Amygdala (tissue), 56 donors: ENCODE measurements around the gene DPH7.
"Not testable (repeated sequence)": the region's sequence is repeated elsewhere in the genome, so short reads cannot be mapped to it uniquely, and the experiment has no call there.

Experiments
- DNase-seq, 56 donors: peaks; one replicate each; lab custom pipeline; 2025; lab: John Stamatoyannopoulos, UW

The DPH7 gene

DNA sequence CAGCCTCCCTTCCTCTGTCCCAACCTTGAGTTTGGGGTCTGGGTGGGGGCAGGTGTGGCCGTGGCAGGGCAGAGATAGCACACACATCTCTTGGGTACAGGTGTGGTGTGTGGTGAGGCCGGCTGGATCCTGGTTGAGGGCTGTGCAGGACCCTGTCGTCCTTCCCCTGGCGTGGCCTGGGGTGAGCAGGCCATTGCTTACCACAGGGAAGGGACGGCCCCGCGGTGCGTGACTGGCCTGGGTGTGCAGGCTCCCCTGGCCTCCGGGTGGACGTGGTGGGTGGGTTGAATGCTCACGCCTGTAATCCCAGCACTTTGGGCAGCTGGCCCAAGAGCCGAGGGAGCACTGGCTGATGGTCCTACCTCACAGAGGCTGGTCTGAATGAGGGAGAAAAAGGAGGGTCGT is 28.0 kb upstream of the DPH7 start:
- DNase-seq = no peak

DNA sequence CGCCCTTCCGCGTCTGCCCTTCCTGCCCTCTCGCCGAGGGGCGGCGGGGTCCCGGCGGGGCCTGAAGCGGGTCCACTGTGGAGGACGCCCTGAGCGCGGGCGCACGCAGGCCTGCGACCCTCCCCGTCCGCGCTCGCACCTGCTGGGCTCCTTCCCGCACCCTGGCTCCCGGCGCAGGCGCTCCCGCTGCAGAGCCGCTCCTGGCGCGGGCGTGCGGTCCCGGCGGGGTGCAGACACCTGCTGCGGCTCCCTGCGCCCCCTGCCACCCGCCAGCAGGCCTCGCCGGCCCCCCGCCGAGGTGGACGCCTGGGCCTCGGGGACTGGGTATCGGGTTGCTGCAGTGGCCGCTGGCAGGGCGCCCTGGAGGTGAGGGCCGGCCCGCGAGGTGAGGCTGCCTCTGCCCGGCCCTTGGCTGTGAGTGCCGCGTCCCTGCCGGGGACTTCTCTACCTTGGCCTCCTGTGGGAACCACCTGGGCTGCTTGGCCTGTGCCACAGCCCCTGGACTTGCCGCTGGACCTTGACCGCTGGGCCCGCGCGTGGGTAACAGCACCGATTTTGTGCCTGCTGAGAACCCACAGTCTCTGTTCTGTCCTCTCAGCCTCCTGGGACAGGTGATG is 27.4 kb upstream of the DPH7 start:
- DNase-seq = no peak

DNA sequence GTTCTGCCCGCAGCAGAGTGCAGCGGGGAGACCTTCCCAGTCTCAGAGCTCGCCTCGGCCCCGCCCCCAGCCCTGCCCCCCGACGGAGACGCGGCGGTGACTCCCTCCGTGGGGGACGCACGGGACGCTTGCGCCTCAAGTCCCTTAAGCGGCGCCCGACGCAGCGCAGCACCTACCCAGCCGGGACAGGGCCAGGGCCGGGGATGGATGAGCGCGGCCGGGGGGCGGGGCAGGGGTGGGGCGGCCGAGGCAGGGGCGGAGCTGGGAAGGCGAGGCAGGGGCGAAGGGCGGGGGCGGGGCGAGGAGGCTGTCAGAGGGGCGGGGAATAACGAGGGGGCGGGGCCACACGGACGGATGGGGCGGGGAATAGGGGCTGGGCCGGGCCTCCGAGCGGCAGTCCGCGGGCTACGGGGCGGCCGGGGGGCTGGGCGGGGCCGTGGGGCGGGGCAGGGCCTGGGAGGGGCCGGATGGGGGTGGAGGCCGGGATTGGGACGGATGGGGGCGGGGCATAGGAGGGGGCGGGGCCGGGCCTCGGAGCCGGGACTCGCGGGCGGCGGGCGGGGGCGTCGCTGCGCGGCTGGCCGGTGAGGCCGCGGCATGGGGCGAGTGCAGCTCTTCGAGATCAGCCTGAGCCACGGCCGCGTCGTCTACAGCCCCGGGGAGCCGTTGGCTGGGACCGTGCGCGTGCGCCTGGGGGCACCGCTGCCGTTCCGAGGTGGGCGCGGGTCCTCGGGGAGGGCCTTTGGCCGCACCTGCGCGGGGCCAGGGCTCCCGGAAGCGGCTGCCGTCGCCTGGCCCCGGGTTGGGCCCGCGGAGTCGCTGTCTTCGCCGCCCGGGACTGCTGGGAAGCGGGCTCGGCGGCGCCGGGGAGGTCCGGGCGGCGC is 26.6 kb upstream of the DPH7 start, which contains the start of gene ARRDC1:
Gene ARRDC1, plus strand, starts transcription at position 566 of the 884 bp plus-strand sequence. Its CDS starts 32 bp downstream, at position 598.
- peak in 55 of 56 donors; percentile 55 to 96 (median 90) for DNase-seq

DNA sequence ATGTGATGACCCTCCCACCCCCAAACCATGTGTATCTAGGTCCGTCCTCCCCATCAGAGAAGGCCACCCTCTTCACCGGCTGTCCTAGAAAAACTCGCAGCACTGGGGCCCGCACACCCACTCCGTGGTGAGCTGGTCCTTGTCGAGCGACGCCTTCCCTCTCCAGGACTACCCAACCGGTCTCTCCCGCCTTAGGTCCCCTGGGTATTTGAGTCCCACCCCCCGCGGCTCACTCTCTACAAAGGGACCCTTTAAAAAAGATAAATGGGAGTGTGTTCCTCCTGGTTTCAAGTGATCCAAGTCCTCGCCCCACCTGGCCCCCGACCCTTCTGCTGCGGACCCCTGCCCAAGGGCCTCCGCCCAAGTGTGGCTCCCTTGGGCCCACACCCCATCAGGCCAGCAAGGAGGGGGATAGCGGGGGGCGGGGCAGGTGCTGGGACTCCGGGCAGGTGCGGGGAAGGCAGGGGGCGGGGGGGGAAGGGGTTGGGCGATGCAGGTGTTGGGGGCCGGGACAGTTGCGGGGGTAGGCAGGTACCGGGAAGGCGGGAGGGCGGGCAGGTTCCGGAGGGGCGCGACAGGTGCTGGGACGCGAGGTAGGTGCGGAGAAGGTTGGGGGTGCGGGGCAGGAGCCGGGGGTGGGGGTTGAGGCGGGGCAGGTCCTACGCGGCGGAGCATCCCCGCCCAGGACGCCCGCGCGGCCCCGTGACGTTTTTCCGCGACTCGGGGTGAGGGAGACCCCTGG is 25.8 kb upstream of the DPH7 start:
- DNase-seq = no peak

DNA sequence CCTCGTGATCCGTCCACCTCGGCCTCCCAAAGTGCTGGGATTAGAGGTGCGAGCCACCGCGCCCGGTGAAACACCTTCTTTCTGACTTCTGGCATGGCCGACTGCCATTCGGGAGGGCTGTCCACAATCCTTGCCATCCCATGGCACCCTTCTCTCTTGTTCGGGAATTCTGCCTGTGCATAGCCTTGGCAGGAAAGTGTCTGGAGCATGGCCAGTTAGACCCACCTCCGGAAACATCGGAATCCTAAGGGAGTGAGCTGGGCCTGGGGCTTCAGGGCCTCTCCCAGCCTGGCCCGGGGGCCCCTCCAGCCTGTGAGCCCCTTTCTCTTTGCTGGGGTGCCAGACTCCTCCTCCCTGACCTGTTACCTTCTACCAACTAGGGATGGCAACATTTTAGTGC is 25.2 kb upstream of the DPH7 start:
- no peak for DNase-seq

DNA sequence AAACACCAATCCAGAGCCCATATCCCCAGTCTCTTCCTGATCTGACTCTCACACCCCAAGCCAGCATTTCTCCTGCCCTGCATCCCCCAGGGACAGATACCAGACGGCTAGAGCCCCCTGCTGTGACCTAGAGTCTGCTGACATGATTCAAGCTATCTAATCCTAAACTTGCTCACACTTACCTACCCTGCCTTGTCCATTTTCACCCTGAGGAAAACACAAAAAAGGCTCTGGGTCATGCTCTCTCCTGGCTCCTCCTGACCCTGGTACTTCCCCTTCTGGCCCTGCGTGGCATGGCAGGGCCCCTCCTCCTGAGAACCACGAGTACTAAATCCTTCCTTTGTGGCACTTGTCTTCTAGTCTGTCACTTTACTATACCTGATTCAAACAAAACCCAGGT is 23.9 kb upstream of the DPH7 start:
- DNase-seq = no peak

DNA sequence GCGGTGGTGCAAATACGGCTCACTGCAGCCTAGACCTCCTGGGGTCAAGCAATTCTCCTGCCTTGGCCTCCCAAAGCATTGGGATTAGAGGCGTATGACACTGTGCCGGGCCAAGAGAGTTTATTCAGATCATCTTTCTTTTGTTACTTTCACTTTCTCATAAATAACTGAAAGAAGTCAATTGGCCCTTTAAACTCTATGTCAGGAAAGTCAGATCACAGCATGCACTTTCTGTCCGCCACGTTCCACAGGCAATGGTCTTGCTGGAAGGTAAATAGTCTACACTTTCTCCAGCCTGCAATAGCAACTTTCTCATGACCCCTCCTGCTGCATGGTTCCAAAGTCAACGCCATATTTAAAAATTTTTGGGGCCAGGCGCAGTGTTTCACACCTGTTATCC is 20.2 kb upstream of the DPH7 start:
- no peak for DNase-seq

DNA sequence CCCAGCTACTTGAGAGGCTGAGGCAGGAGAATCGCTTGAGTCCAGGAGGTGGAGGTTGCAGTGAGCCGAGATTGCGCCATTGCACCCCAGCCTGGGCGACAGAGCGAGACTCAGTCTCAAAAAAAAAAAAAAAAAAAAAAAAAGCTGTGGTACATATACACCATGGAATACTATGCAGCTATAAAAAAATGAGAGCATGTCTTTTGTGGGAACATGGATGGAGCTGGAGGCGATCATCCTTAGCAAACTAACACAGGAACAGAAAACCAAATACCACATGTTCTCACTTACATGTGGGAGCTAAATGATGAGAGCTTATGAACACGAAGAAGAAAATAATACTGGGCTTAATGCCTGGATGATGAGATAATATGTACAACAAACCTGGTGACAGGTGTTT is 17.9 kb upstream of the DPH7 start:
- not testable (repeated sequence) for DNase-seq

DNA sequence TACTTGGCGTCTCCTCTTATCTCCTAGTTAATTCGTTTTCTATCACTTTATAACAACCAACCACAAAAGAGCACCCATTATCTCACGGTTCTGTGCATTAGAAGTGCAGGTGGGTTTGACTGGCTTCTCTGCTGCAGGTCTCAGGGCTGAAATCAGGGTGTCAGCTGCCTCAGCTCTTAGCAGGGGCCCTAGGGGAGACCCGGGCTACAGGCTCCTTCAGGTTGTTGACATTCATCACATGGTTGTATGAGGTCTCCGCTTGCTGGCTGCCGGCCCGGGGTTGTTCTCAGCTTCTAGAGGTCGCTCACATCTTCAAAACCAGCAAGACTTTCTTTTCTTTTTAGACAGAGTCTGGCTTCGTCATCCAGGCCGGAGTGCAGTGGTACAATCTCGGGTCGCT is 14.5 kb upstream of the DPH7 start:
- DNase-seq = peak in 1 of 56 donors; percentile 28

DNA sequence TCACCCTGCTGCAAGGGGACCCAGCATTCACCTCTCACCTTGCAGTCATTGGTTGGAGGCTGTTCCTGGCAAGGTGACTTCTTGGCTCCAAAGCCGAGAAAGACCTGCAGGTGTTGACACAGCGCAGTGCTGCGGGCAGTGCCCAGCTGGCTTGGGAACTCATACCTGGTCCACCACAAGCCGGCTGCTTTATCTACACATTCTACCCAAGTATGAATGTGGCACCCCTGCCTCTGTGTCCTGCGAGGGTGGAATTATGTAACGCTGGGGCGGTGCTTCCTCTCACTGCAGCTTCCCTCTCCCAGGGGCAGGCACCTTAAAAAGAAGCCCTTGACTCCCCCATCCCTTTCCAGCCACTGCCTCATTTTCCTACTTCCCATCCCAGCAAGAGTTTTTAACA is 14.0 kb upstream of the DPH7 start:
- no peak for DNase-seq

DNA sequence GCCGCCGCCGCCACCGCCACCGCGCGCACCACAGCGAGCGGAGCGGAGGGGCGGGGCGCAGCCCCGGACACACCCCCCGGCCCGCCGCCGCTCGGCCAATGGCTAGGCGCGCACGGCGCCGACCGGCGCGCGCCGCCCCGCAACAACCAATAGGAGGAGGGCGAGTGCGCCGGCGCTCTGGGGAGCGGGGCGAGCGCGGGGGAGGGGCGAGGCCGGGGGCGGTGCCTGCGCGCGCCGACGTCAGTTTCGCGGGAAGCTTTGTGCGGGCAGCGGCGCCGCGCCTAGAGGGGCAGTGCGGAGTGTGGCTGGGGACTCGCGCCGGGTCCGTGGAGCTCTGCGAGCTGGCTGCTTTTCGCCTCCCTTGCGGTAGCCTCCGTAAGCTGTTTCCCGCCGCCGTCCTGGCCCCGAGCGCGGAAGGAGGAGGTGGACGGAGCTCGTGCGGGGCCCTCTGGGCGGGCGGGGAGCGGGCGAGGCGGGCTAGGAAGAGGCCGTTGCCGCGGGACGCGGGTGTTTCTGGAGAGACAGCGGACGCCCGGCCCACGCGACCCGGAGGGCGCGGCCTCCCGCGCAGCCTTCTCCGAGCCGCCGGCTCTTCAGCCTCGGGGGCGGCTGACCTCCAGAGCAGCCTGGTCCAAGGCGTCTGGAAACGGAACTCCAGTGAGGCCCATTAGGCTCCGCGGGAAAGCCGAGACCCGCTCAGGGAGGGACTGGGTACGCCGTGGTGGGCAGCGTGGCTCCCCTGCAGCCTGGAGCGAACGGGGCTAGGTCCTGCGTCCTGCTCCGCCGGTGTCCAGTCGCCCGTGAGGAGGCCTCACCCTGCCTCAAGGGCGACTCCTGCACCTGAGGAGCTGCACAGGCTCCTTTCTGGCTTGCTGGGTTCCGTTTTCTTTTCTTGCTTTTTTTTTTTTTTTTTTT is 12.0 kb upstream of the DPH7 start, which contains the start of gene ZMYND19:
Gene ZMYND19, minus strand, starts transcription at position 44 of the 915 bp plus-strand sequence. CDS start 249 bp downstream, outside the sequence.
- DNase-seq = peak in 51 of 56 donors; percentile 20 to 87 (median 70)

DNA sequence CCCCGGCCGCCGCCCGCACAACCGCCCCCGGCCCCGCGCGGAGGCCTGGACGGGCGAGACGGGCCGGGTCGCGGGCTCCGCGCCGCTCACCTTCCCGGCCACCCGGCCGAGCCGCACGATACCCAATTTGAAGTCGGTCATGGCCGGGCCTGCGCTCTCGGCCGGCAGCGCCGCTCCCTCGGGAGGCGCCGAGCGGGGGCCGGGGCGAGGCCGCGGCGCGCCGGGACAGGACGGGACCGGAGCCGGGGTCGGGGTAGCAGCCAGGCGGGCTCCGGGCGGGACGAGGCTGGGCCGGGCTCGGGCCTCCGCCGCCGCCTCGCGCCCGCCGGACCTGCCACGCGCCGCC is 11.4 kb upstream of the DPH7 start:
- no peak for DNase-seq

DNA sequence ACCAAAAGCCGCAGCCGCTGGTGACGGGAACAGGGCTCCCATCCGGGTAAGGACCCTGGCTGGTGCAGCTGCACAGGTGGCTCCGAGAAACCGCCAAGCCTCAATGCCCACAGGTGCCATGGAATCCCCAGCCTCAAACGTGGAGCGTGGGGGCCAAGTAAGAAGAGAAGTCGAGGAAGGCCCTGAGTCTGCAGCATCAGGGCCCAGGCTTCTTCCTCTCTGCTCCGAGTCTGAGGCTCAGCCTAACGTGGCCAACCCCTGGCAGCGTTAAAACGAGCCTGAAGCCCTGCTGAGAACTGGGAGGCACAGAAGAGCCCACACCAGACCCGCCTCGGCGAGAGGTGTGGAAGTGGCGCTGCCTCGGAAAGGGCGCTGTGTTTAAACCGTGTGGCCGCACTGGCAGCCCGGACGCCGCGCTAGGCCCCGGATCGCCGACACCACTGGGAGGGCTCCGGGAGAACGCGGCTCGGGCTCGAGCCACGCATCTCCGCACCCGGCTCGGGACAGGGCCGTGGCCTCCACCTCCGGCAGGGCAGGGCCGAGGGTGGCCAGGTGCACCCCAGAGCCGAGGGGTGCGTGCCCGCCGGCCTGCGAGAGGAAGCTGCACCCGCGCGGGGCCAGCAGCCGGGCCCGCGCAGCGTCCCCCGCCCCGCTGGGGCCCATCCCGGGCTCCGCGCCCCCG is 10.9 kb upstream of the DPH7 start:
- DNase-seq = no peak

DNA sequence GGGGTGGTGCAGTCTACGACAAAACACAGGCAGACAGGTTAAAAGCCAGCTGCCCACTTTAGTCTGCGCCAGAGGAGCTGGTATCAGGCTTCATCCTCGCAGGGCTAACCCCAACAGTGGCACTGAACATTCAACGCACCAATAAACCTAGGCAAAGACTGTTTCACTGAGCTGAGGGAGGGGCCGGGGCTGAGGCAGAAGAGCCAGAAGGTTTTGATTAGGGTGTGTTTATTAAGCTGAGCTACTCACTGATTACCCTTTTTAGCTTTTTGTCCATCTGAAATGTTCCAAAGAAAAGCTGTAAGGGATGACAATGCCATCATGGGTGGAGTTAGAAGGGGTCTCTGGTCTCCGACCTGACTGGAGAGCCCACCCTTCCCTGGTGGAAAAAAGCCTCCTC is 10.2 kb upstream of the DPH7 start:
- no peak for DNase-seq

DNA sequence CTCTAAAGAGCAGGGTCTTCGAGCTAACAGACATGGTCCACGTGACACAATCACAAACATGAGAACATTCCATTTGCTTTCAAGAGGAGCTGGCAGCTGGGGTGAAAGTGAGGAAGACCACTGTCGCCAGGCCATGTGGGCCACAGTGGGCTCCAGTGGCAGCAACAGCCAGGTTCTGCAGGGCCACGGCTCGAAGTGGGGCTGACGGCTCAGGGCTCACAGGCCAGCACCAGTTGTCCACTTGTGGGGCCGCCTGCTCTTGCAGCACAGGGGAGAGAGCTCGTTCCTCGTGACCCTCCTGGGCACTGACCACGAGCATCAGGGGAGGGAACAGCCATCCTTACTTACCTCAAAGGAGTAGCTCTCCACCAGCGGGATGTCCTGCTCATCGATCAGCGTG is 9.6 kb upstream of the DPH7 start:
- DNase-seq = no peak

DNA sequence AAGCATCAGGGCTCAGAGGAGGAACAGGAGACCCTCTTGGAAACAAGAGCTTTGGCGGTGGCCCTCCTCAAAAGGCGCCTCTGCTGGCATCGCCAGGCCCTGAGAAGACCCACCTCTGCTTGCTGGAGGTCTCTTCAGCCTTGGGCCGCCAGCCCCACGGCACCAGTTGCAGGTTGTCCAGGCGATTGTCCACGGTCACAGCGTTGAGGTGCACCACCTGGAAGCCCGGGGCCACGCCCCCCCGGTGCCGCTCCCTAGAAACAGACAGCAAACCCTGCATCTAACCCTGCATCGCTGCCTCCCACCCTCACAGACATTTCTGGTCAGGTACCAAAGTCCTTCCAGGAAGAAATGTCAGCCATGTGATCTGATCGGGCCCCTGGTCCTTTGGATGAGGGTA is 8.1 kb upstream of the DPH7 start:
- DNase-seq = no peak

DNA sequence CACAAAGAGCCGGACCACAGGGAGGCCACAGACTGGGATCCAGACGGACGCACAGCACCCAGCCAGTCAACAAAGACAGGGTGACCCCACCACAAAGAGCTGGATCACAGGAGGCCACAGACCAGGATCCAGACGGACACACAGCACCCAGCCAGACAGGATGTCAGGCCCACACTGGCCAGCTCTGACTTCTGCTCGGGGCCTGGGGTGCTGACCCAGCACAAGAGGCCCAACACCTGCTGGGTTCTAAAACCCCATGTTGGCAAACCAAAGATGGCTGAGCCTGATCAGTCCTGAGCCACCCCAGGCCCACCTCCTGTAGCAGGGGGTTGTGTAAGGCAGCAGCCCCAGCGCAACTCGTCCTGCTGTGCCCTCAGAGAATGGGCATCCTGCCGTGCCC is 5.2 kb upstream of the DPH7 start:
- DNase-seq = no peak

DNA sequence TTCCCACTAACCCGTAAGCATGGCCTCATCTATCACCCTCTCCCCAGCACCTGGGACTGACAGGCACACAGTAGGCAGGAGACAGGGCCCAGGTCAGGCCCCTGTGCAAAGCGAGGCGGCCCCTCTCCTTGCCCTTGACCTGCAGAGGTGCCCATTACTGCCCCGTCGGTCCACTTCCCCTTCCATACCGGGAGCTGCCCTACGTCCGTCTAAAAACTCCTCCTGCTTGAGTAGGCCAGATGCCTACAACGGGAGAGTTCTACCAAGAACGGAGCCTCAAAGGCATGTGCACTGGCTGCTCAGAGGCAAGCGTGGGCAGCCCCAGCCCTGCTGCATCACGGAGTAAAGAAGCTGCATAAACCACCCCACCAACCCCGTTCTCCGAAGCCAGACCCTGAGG is 4.6 kb upstream of the DPH7 start:
- DNase-seq = no peak

DNA sequence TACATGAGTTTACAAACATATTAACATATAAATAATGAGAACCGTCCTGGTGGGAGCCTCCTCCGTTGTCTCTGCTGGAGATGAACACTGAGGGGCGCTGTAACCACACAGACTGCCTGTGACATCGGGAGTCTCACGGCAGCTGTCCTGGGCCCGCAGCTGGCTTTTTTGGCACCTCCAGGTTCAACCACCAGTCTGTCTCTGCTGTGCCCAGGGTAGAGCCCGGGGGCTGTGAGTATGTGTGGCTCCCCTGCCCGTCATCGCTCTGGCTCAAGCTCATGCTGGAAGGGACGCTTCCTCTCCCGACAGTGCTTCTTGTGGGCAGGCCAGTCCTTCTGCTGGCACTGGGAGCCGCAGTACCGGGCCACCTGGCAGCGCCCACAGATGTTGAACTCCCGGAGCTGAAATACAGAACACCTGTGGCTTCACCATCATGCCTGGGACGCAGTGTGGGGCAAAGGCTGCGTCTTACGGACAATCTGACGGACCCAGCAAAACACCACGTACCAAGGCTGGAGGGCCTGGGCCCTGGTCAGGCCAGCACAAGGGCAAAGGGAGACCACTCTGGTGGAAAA is 3.6 kb upstream of the DPH7 start:
- DNase-seq = no peak
